GM12878 (cell line): ENCODE results near the gene CSNK1A1. TPM values are rescaled to one million over a fixed set of nuclear protein-coding genes. Genes with fewer than 3 reads are reported as not detected.

Experiments
- ATAC-seq: fragments of 200-7000 bp; cut with Tn5 transposase; 3 replicates; pipeline ENCODE4 v1.9.1; 2020; ENCODE audit warnings: mild to moderate bottlenecking, moderate library complexity
- BruUV-seq: library from RNA; stranded (reverse); fragments of 400-500 nt; replicated peaks from 2 replicates; lab custom pipeline; 2021; lab: Mats Ljungman, UMichigan
- CTCF ChIA-PET: fragments of 300-600 bp; sonication (Branson Sonifier 250); formaldehyde crosslinking; extraction: SDS; loops from one replicate; lab custom pipeline; 2021; ENCODE audit warnings: inconsistent platforms; lab: Yijun Ruan, JAX
- POLR2A ChIA-PET: fragments of 350-600 bp; formaldehyde crosslinking; extraction: SDS; loops from one replicate; lab custom pipeline; 2021; ENCODE audit warnings: inconsistent platforms; lab: Charles Lee
- RAD21 ChIA-PET: fragments of 300-600 bp; sonication (Branson Sonifier 250); formaldehyde crosslinking; loops from one replicate; lab custom pipeline; 2023; ENCODE audit warnings: antibody characterized with exemption; ENCODE audit not compliant: unreplicated experiment; lab: Charles Lee
- SMC1A ChIA-PET: fragments of 300-600 bp; sonication (Branson Sonifier 250); formaldehyde crosslinking; loops from one replicate; lab custom pipeline; 2023; ENCODE audit not compliant: unreplicated experiment, uncharacterized antibody; lab: Charles Lee
- DNase-seq: peaks from one replicate; pipeline ENCODE4 v3.0.0-alpha.2; 2011; ENCODE audit warnings: low read depth, low spot score
- FAIRE-seq: peaks from 3 replicates; lab custom pipeline; 2011; peaks lifted over from hg19 to GRCh38; lab: Jason Lieb, UNC
- H2AFZ ChIP-seq: 2 replicates; pipeline ENCODE4 v1.6.0; 2011; ENCODE audit warnings: low read depth, low read length, control low read depth; ENCODE audit not compliant: control insufficient read depth
- H3K27ac ChIP-seq: 2 replicates; pipeline ENCODE4 v1.5.1; 2011; ENCODE audit warnings: control low read depth; ENCODE audit not compliant: control insufficient read depth, insufficient read depth
- H3K27me3 ChIP-seq, 2 experiments: replicated peaks in 1 of 2; 2 replicates each; pipeline versions ENCODE4 v1.6.0 to v1.6.1; 2011; ENCODE audit warnings: low read length in 1 of 2; ENCODE audit not compliant: control insufficient read depth in 2 of 2, insufficient read depth in 2 of 2
- H3K36me3 ChIP-seq, 2 experiments: 2 replicates each; pipeline ENCODE4 v1.5.1; 2011; ENCODE audit warnings: low read length in 1 of 2; ENCODE audit not compliant: control insufficient read depth in 2 of 2, insufficient read depth in 2 of 2
- H3K4me1 ChIP-seq: 2 replicates; pipeline ENCODE4 v1.6.1; 2011; ENCODE audit warnings: mild to moderate bottlenecking, low read length, moderate library complexity, mixed read lengths; ENCODE audit not compliant: control insufficient read depth, insufficient read depth
- H3K4me2 ChIP-seq: 2 replicates; pipeline ENCODE4 v1.6.0; 2011; ENCODE audit warnings: control low read depth; ENCODE audit not compliant: control insufficient read depth, insufficient read depth
- H3K4me3 ChIP-seq: fragments of 200-600 bp; sonication (generic); 2 replicates; pipeline ENCODE4 v1.5.1; 2016
- H3K79me2 ChIP-seq: 2 replicates; pipeline ENCODE4 v1.6.0; 2011; ENCODE audit warnings: low read length; ENCODE audit not compliant: control insufficient read depth, insufficient read depth
- H3K9ac ChIP-seq: 2 replicates; pipeline ENCODE4 v1.8.0; 2011; ENCODE audit warnings: low read length, control low read depth, mixed read lengths; ENCODE audit not compliant: control insufficient read depth, insufficient read depth
- H3K9me3 ChIP-seq: replicated peaks from 3 replicates; pipeline ENCODE4 v1.5.1; 2011; ENCODE audit warnings: mild to moderate bottlenecking, low read length; ENCODE audit not compliant: control insufficient read depth, insufficient read depth
- H4K20me1 ChIP-seq: 2 replicates; pipeline ENCODE4 v1.6.0; 2011; ENCODE audit not compliant: control insufficient read depth, insufficient read depth
- BHLHE40 ChIP-seq, 2 experiments: fragments of 450-650 bp in 1 of 2; IDR thresholded peaks; 2 replicates each; pipeline ENCODE4 v1.6.1; 2011 to 2017; ENCODE audit warnings: low read depth in 2 of 2, borderline replicate concordance in 1 of 2, improper control_type of control experiment in 1 of 2, low read length in 1 of 2, mild to moderate bottlenecking in 1 of 2
- CHD2 ChIP-seq: IDR thresholded peaks from 2 replicates; pipeline ENCODE4 v1.6.1; 2011; ENCODE audit warnings: low read depth, low read length, improper control_type of control experiment, borderline replicate concordance
- MEF2B ChIP-seq: fragments of 450-650 bp; IDR thresholded peaks from 2 replicates; pipeline ENCODE4 v1.6.1; 2018; ENCODE audit warnings: mild to moderate bottlenecking, moderate library complexity; ENCODE audit not compliant: partially characterized antibody, poor library complexity, severe bottlenecking
- NFIC ChIP-seq: IDR thresholded peaks from 2 replicates; pipeline ENCODE4 v1.6.1; 2012; ENCODE audit warnings: low read depth, mild to moderate bottlenecking, inconsistent platforms, low read length, moderate library complexity
- NR2C2 ChIP-seq: IDR thresholded peaks from 2 replicates; pipeline ENCODE4 v1.6.1; 2011; ENCODE audit warnings: borderline replicate concordance, low read depth; ENCODE audit not compliant: control insufficient read depth, insufficient read length
- YY1 ChIP-seq: IDR thresholded peaks from 2 replicates; pipeline ENCODE4 v1.6.1; 2011; ENCODE audit warnings: low read depth, mild to moderate bottlenecking, low read length
- ZSCAN29 ChIP-seq: fragments of 450-650 bp; IDR thresholded peaks from 2 replicates; pipeline ENCODE4 v1.6.1; 2017; ENCODE audit warnings: mild to moderate bottlenecking, moderate library complexity
- WGBS: methylation state at CpG from one replicate; pipeline ENCODE4 v1.1.6; 2016; ENCODE audit warnings: low lambda C conversion rate; ENCODE audit not compliant: insufficient replicate concordance, insufficient coverage; ENCODE audit errors: missing lambda C conversion rate; 5-methylcytosine and 5-hydroxymethylcytosine counted together
- in situ Hi-C: fragments of 300-500 bp; cut with MboI; formaldehyde crosslinking; loops from 9 replicates; pipeline ENCODE4 v1.14.3; 2018; ENCODE audit warnings: mixed read lengths
- intact Hi-C: fragments of 100-400 bp; cut with micrococcal nuclease; formaldehyde crosslinking; loops from one replicate; pipeline ENCODE4 v1.14.2; 2022; ENCODE audit not compliant: unreplicated experiment
- polyA plus RNA-seq, 11 experiments: library from polyadenylated mRNA; depleted of rRNA in 4 of 11; unstranded in 6 of 11; stranded (reverse) in 5 of 11; fragments of >200 nt; fragmentation: Nextera tagmentation in 4 of 11; fragmentation: Illumina TruSeq in 1 of 11; extraction: Ambion mirVana in 4 of 11; extraction: Trizol in 1 of 11; gene quantifications; 1 replicate in 1 of 11; 2 replicates in 10 of 11; pipeline versions ENCODE4 v1.2.1 to v1.2.3, GENCODE V29; 2011 to 2016; ENCODE audit warnings: inconsistent platforms in 2 of 11, missing spikeins in 2 of 11, low read depth in 1 of 11
- total RNA-seq, 4 experiments: library from RNA; depleted of rRNA in 3 of 4; stranded (reverse); fragments of >200 nt in 3 of 4; fragmentation: Illumina TruSeq in 1 of 4; extraction: Trizol in 1 of 4; gene quantifications; 2 replicates each; pipeline versions ENCODE4 v1.2.1 to v1.2.3, GENCODE V29; 2013 to 2021
- TF ChIP-seq, protein P1 (sequence below): fragments of 450-650 bp; IDR thresholded peaks from 2 replicates; pipeline ENCODE4 v1.6.1; 2017; ENCODE audit warnings: mild to moderate bottlenecking, moderate library complexity
- TF ChIP-seq, protein P2 (sequence below): IDR thresholded peaks from 2 replicates; pipeline ENCODE4 v1.6.1; 2012; ENCODE audit warnings: improper control_type of control experiment, low read depth, low read length; ENCODE audit not compliant: insufficient replicate concordance
- TF ChIP-seq, protein P3 (sequence below): fragments of 450-650 bp; IDR thresholded peaks from 2 replicates; pipeline ENCODE4 v1.6.1; 2014; ENCODE audit warnings: mild to moderate bottlenecking

The CSNK1A1 gene
- total and polyA plus RNA-seq, 10 of the 15 experiments (the other 5 are each of a cell fraction or from before 2014, with no cell fraction given): 53.3 to 155 (median 133) TPM

DNA sequence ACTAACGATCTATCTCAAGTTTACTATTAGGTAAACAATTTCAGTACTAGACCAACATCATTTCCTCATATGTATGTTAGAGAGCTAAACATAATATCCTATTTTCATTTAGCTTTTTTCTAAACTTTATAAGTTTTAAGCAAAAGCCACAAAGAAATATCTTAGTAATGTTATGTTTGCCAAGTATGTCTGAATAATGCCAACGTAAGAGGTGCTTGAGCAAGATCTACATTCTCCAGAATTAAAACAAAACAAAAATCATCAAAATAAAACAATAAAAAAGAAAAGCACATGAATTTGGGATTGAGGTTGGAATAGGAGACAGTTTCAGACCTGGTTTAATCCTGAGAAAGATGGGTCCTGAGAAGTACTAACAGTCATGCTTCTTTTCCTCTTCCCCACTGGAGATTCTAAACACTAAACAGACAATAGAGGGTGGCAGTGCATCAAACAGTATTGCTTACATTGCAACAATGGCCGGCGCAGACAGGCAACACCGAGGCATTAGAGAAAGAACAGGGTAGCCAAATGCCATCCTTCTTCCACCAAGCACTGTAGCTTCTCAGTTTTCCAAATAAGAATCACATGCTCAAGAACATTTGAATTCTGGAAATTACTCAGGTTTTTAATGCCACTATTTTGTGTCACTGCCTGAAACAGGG, 33.6 kb downstream of the CSNK1A1 start:
- Histone ChIP-seq H3K27ac (no peak overlapping the region), H2AFZ (no peak overlapping the region), H3K9ac (no peak overlapping the region), H3K79me2 (peaks cover 65% of the 10 kb centered on the region), H3K4me3 (no peak overlapping the region), H3K4me2 (no peak overlapping the region; the same call in 1 of the 2 replicates), H3K9me3 (no peaks in the 10 kb centered on the region), H3K27me3 (no peaks in the 10 kb centered on the region), H3K4me1 (no peaks in the 10 kb centered on the region), H3K36me3 (peaks cover 5 to 27% of the 10 kb centered on the region in 2 experiments), H4K20me1 (peaks cover 3% of the 10 kb centered on the region; the same call in 1 of the 2 replicates)
- no peak for DNase-seq
- TSS peak; percentile 2 for BruUV-seq
- 100% methylated on average over 5 of the region's 5 CpGs for WGBS
- TF ChIP-seq CHD2 (no peak), ZSCAN29 (no peak), BHLHE40 (IDR thresholded peaks at IDR 0.05; ENCODE audit: borderline replicate concordance in 1 of 2, low read depth in 2 of 2, low read length in 1 of 2) (no peak), YY1 (no peak), MEF2B (no peak), NFIC (no peak), NR2C2 (no peak)
- TF ChIP-seq, protein P1, sequence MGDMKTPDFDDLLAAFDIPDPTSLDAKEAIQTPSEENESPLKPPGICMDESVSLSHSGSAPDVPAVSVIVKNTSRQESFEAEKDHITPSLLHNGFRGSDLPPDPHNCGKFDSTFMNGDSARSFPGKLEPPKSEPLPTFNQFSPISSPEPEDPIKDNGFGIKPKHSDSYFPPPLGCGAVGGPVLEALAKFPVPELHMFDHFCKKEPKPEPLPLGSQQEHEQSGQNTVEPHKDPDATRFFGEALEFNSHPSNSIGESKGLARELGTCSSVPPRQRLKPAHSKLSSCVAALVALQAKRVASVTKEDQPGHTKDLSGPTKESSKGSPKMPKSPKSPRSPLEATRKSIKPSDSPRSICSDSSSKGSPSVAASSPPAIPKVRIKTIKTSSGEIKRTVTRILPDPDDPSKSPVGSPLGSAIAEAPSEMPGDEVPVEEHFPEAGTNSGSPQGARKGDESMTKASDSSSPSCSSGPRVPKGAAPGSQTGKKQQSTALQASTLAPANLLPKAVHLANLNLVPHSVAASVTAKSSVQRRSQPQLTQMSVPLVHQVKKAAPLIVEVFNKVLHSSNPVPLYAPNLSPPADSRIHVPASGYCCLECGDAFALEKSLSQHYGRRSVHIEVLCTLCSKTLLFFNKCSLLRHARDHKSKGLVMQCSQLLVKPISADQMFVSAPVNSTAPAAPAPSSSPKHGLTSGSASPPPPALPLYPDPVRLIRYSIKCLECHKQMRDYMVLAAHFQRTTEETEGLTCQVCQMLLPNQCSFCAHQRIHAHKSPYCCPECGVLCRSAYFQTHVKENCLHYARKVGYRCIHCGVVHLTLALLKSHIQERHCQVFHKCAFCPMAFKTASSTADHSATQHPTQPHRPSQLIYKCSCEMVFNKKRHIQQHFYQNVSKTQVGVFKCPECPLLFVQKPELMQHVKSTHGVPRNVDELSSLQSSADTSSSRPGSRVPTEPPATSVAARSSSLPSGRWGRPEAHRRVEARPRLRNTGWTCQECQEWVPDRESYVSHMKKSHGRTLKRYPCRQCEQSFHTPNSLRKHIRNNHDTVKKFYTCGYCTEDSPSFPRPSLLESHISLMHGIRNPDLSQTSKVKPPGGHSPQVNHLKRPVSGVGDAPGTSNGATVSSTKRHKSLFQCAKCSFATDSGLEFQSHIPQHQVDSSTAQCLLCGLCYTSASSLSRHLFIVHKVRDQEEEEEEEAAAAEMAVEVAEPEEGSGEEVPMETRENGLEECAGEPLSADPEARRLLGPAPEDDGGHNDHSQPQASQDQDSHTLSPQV: no peak
- TF ChIP-seq, protein P2, sequence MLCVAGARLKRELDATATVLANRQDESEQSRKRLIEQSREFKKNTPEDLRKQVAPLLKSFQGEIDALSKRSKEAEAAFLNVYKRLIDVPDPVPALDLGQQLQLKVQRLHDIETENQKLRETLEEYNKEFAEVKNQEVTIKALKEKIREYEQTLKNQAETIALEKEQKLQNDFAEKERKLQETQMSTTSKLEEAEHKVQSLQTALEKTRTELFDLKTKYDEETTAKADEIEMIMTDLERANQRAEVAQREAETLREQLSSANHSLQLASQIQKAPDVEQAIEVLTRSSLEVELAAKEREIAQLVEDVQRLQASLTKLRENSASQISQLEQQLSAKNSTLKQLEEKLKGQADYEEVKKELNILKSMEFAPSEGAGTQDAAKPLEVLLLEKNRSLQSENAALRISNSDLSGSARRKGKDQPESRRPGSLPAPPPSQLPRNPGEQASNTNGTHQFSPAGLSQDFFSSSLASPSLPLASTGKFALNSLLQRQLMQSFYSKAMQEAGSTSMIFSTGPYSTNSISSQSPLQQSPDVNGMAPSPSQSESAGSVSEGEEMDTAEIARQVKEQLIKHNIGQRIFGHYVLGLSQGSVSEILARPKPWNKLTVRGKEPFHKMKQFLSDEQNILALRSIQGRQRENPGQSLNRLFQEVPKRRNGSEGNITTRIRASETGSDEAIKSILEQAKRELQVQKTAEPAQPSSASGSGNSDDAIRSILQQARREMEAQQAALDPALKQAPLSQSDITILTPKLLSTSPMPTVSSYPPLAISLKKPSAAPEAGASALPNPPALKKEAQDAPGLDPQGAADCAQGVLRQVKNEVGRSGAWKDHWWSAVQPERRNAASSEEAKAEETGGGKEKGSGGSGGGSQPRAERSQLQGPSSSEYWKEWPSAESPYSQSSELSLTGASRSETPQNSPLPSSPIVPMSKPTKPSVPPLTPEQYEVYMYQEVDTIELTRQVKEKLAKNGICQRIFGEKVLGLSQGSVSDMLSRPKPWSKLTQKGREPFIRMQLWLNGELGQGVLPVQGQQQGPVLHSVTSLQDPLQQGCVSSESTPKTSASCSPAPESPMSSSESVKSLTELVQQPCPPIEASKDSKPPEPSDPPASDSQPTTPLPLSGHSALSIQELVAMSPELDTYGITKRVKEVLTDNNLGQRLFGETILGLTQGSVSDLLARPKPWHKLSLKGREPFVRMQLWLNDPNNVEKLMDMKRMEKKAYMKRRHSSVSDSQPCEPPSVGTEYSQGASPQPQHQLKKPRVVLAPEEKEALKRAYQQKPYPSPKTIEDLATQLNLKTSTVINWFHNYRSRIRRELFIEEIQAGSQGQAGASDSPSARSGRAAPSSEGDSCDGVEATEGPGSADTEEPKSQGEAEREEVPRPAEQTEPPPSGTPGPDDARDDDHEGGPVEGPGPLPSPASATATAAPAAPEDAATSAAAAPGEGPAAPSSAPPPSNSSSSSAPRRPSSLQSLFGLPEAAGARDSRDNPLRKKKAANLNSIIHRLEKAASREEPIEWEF: no peak
- TF ChIP-seq, protein P3, sequence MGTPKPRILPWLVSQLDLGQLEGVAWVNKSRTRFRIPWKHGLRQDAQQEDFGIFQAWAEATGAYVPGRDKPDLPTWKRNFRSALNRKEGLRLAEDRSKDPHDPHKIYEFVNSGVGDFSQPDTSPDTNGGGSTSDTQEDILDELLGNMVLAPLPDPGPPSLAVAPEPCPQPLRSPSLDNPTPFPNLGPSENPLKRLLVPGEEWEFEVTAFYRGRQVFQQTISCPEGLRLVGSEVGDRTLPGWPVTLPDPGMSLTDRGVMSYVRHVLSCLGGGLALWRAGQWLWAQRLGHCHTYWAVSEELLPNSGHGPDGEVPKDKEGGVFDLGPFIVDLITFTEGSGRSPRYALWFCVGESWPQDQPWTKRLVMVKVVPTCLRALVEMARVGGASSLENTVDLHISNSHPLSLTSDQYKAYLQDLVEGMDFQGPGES: no peak
- in situ Hi-C loops (no loop called here), intact Hi-C loops (no loop called here)
- FAIRE-seq: no peak
- ChIA-PET CTCF (interaction anchor here (0.8 to 3.1 kb wide), 7 partner anchors 8 to 101 kb away, joined by 3 to 9 read pairs (median 4); no protein-coding TSS in a partner anchor), SMC1A (interaction anchor here (0.7 to 2.8 kb wide), 7 partner anchors 11 to 101 kb away, joined by 3 to 6 read pairs (median 3); no protein-coding TSS in a partner anchor), RAD21 (no interaction called here), POLR2A (no interaction called here)
- no peak for ATAC-seq
